ENCODE data around the gene CIPC.

CIPC gene

GRCh38 chr14:77124345-77125280 lies 26.6 kb downstream of the CIPC start:
- no peaks in the 10 kb centered on the region for H3K27me3 Mint-ChIP-seq
- H3K36me3 Mint-ChIP-seq: no peaks in the 10 kb centered on the region
- H3K4me3 Mint-ChIP-seq: peak overlapping the region; percentile 77
- ATAC-seq: peak; percentile 61
- peaks cover 54% of the 10 kb centered on the region for H3K4me1 Mint-ChIP-seq
- peak overlapping the region; percentile 92 for H3K27ac Mint-ChIP-seq
- H3K9me3 Mint-ChIP-seq: no peaks in the 10 kb centered on the region

- H3K4me1 Mint-ChIP-seq: peaks cover 49% of the 10 kb centered on the region
- H3K9me3 Mint-ChIP-seq: no peaks in the 10 kb centered on the region
- peak overlapping the region; percentile 68 for H3K4me3 Mint-ChIP-seq
- no peaks in the 10 kb centered on the region for H3K36me3 Mint-ChIP-seq
- H3K27ac Mint-ChIP-seq: peak overlapping the region; percentile 92
- H3K27me3 Mint-ChIP-seq: no peaks in the 10 kb centered on the region
- no peak for ATAC-seq
These were observed 27.3 kb downstream of the CIPC start for GRCh38 chr14:77125281-77125801.

GRCh38 chr14:77125823-77126325 lies 27.8 kb downstream of the CIPC start:
- no peak for ATAC-seq
- H3K27me3 Mint-ChIP-seq: no peaks in the 10 kb centered on the region
- H3K4me3 Mint-ChIP-seq: peak overlapping the region; percentile 68
- H3K36me3 Mint-ChIP-seq: no peaks in the 10 kb centered on the region
- H3K9me3 Mint-ChIP-seq: no peaks in the 10 kb centered on the region
- peaks cover 44% of the 10 kb centered on the region for H3K4me1 Mint-ChIP-seq
- H3K27ac Mint-ChIP-seq: peak overlapping the region; percentile 92

- H3K4me3 Mint-ChIP-seq: no peak overlapping the region
These were observed 28.5 kb downstream of the CIPC start for GRCh38 chr14:77126461-77126990.

GRCh38 chr14:77128414-77128891 lies 30.4 kb downstream of the CIPC start:
- Mint-ChIP-seq H3K27me3 (peaks cover 23% of the 10 kb centered on the region), H3K36me3 (no peaks in the 10 kb centered on the region), H3K4me1 (peaks cover 22% of the 10 kb centered on the region), H3K4me3 (no peak overlapping the region), H3K9me3 (no peaks in the 10 kb centered on the region), H3K27ac (no peak overlapping the region)
- ATAC-seq: no peak

More at GRCh38 chr14:77126461-77126990, 28.5 kb downstream of the CIPC start:
- Mint-ChIP-seq H3K9me3 (no peaks in the 10 kb centered on the region), H3K36me3 (no peaks in the 10 kb centered on the region), H3K27me3 (peaks cover 4% of the 10 kb centered on the region), H3K4me1 (peaks cover 37% of the 10 kb centered on the region), H3K27ac (no peak overlapping the region)
- ATAC-seq: no peak

GRCh38 chr14:77130386-77130785 lies 32.3 kb downstream of the CIPC start:
- H3K27me3 Mint-ChIP-seq: peaks cover 42% of the 10 kb centered on the region
- H3K4me3 Mint-ChIP-seq: no peak overlapping the region
- no peak overlapping the region for H3K27ac Mint-ChIP-seq
- H3K4me1 Mint-ChIP-seq: peaks cover 15% of the 10 kb centered on the region
- no peaks in the 10 kb centered on the region for H3K9me3 Mint-ChIP-seq
- no peak for ATAC-seq
- no peaks in the 10 kb centered on the region for H3K36me3 Mint-ChIP-seq

GRCh38 chr14:77131206-77131605 lies 33.1 kb downstream of the CIPC start:
- peaks cover 12% of the 10 kb centered on the region for H3K4me1 Mint-ChIP-seq
- H3K27ac Mint-ChIP-seq: no peak overlapping the region
- no peaks in the 10 kb centered on the region for H3K36me3 Mint-ChIP-seq
- no peak for ATAC-seq
- H3K4me3 Mint-ChIP-seq: no peak overlapping the region
- H3K27me3 Mint-ChIP-seq: peaks cover 45% of the 10 kb centered on the region
- no peaks in the 10 kb centered on the region for H3K9me3 Mint-ChIP-seq

GRCh38 chr14:77131871-77132486 lies 33.9 kb downstream of the CIPC start:
- no peak for ATAC-seq
- Mint-ChIP-seq H3K4me3 (no peak overlapping the region), H3K27ac (no peak overlapping the region), H3K4me1 (peaks cover 12% of the 10 kb centered on the region), H3K27me3 (peaks cover 53% of the 10 kb centered on the region), H3K9me3 (no peaks in the 10 kb centered on the region), H3K36me3 (no peaks in the 10 kb centered on the region)

- peaks cover 71% of the 10 kb centered on the region for H3K27me3 Mint-ChIP-seq
- H3K9me3 Mint-ChIP-seq: no peaks in the 10 kb centered on the region
- H3K36me3 Mint-ChIP-seq: no peaks in the 10 kb centered on the region
- H3K27ac Mint-ChIP-seq: no peak overlapping the region
- peak; percentile 72 for ATAC-seq
- peaks cover 16% of the 10 kb centered on the region for H3K4me1 Mint-ChIP-seq
- H3K4me3 Mint-ChIP-seq: peak overlapping the region; percentile 3
These were observed 35.8 kb downstream of the CIPC start for GRCh38 chr14:77133720-77134338.

GRCh38 chr14:77139022-77139421 lies 41.0 kb downstream of the CIPC start:
- Mint-ChIP-seq H3K9me3 (no peaks in the 10 kb centered on the region), H3K4me3 (peak overlapping the region; percentile 53), H3K27me3 (peaks cover 87% of the 10 kb centered on the region), H3K4me1 (peaks cover 38% of the 10 kb centered on the region), H3K36me3 (no peaks in the 10 kb centered on the region), H3K27ac (no peak overlapping the region)
- ATAC-seq: no peak

- H3K27ac Mint-ChIP-seq: no peak overlapping the region
- no peaks in the 10 kb centered on the region for H3K9me3 Mint-ChIP-seq
- peaks cover 87% of the 10 kb centered on the region for H3K27me3 Mint-ChIP-seq
- peak overlapping the region; percentile 56 for H3K4me3 Mint-ChIP-seq
- H3K4me1 Mint-ChIP-seq: peaks cover 36% of the 10 kb centered on the region
- H3K36me3 Mint-ChIP-seq: no peaks in the 10 kb centered on the region
- peak; percentile 79 for ATAC-seq
These were observed 41.7 kb downstream of the CIPC start for GRCh38 chr14:77139540-77140358.

- Mint-ChIP-seq H3K27ac (no peak overlapping the region), H3K9me3 (no peaks in the 10 kb centered on the region), H3K36me3 (no peaks in the 10 kb centered on the region), H3K4me1 (peaks cover 36% of the 10 kb centered on the region), H3K27me3 (peaks cover 81% of the 10 kb centered on the region), H3K4me3 (peak overlapping the region; percentile 56)
- ATAC-seq: no peak
These were observed 42.5 kb downstream of the CIPC start for GRCh38 chr14:77140359-77141213.

- H3K4me3 Mint-ChIP-seq: peak within 1 kb of the TSS; percentile 56
- peak; percentile 37 for ATAC-seq
- H3K27me3 Mint-ChIP-seq: peaks cover 86% of the 10 kb centered on the region
- no peaks in the 10 kb centered on the region for H3K36me3 Mint-ChIP-seq
- H3K27ac Mint-ChIP-seq: no peak within 1 kb of the TSS
- H3K4me1 Mint-ChIP-seq: peaks cover 36% of the 10 kb centered on the region
- no peaks in the 10 kb centered on the region for H3K9me3 Mint-ChIP-seq
These were observed 43.4 kb downstream of the CIPC start, which contains the start of gene ZDHHC22 for GRCh38 chr14:77141214-77142004. TSS of gene ZDHHC22 (minus strand) at chr14:77141791. CDS start at chr14:77139738, 2,053 bp downstream.
